IPS DF 6.9 (cell line): Measurements from ENCODE around the gene ISG20L2.
"Not testable (repeated sequence)": the region's sequence is repeated elsewhere in the genome, so short reads cannot be mapped to it uniquely, and the experiment has no call there.

Experiments
- DNase-seq: peaks from one replicate; pipeline ENCODE4 v3.0.0-alpha.2; 2013; ENCODE audit warnings: low read depth, low spot score
- H3K27ac ChIP-seq: one replicate; pipeline ENCODE4 v1.5.1; 2013; ENCODE audit warnings: low read length, control low read depth
- H3K27me3 ChIP-seq: 2 replicates; pipeline ENCODE4 v1.6.1; 2013; ENCODE audit warnings: mild to moderate bottlenecking, low read length; ENCODE audit not compliant: control insufficient read depth, insufficient read depth
- H3K36me3 ChIP-seq: 2 replicates; pipeline ENCODE4 v1.6.1; 2013; ENCODE audit warnings: low read length; ENCODE audit not compliant: control insufficient read depth, insufficient read depth
- H3K4me1 ChIP-seq: 2 replicates; pipeline ENCODE4 v1.6.1; 2013; ENCODE audit warnings: low read length; ENCODE audit not compliant: control insufficient read depth, insufficient read depth
- H3K4me3 ChIP-seq: 2 replicates; pipeline ENCODE4 v1.5.1; 2013; ENCODE audit warnings: mild to moderate bottlenecking, low read length
- H3K9me3 ChIP-seq: 2 replicates; pipeline ENCODE4 v1.6.1; 2013; ENCODE audit warnings: low read length, inconsistent platforms; ENCODE audit not compliant: control insufficient read depth, insufficient read depth
- WGBS: extraction: QIAGEN DNeasy Blood & Tissue Kit; methylation state at CpG from one replicate; pipeline ENCODE4 v1.1.7; 2013; ENCODE audit warnings: mixed read lengths, missing lambda C conversion rate; ENCODE audit not compliant: insufficient read length, insufficient coverage; 5-methylcytosine and 5-hydroxymethylcytosine counted together

Gene ISG20L2

GRCh38 chr1:156767101-156767878 lies 38.7 kb upstream of the ISG20L2 start, which contains the start of gene PRCC:
Gene PRCC, plus strand, starts transcription at chr1:156767535. Its CDS starts 237 bp downstream, at chr1:156767772.
- Histone ChIP-seq H3K9me3 (no peaks in the 10 kb centered on the region), H3K36me3 (no peaks in the 10 kb centered on the region; the same call in 1 of the 2 replicates), H3K27ac (no peak within 1 kb of the TSS), H3K27me3 (no peaks in the 10 kb centered on the region), H3K4me3 (peak within 1 kb of the TSS; percentile 77), H3K4me1 (no peaks in the 10 kb centered on the region)
- DNase-seq, result peak; percentile 100
- no CpG with 5 or more reads among the region's 50 CpGs for WGBS

- no peaks in the 10 kb centered on the region for H3K9me3 ChIP-seq
- DNase-seq, result no peak
- peak overlapping the region; percentile 49; the same call in 1 of the 2 replicates for H3K4me3 ChIP-seq
- WGBS, result no CpG with 5 or more reads among the region's 14 CpGs
- H3K4me1 ChIP-seq, result no peaks in the 10 kb centered on the region
- H3K36me3 ChIP-seq, result no peaks in the 10 kb centered on the region; the same call in 1 of the 2 replicates
- H3K27ac ChIP-seq, result no peak overlapping the region
- no peaks in the 10 kb centered on the region for H3K27me3 ChIP-seq
These were observed 37.9 kb upstream of the ISG20L2 start for GRCh38 chr1:156766298-156767100.

GRCh38 chr1:156765666-156766065 lies 37.1 kb upstream of the ISG20L2 start:
- no peak for DNase-seq
- WGBS, result no CpG with 5 or more reads among the region's 5 CpGs
- H3K4me3 ChIP-seq, result no peak overlapping the region
- H3K27me3 ChIP-seq, result no peaks in the 10 kb centered on the region
- H3K36me3 ChIP-seq, result no peaks in the 10 kb centered on the region
- H3K4me1 ChIP-seq, result no peaks in the 10 kb centered on the region
- H3K27ac ChIP-seq, result no peak overlapping the region
- no peaks in the 10 kb centered on the region for H3K9me3 ChIP-seq

- not testable (repeated sequence) for H3K36me3 ChIP-seq, H3K4me3 ChIP-seq, H3K27ac ChIP-seq, H3K4me1 ChIP-seq, H3K9me3 ChIP-seq, H3K27me3 ChIP-seq, DNase-seq
- WGBS, result no CpG with 5 or more reads among the region's 15 CpGs
These were observed 36.6 kb upstream of the ISG20L2 start for GRCh38 chr1:156765136-156765535.

GRCh38 chr1:156760796-156761104 lies 32.2 kb upstream of the ISG20L2 start:
- Histone ChIP-seq H3K4me1 (no peaks in the 10 kb centered on the region), H3K4me3 (no peak overlapping the region), H3K36me3 (no peaks in the 10 kb centered on the region), H3K27ac (no peak overlapping the region), H3K9me3 (no peaks in the 10 kb centered on the region), H3K27me3 (no peaks in the 10 kb centered on the region)
- DNase-seq, result no peak
- no CpG with 5 or more reads among the region's 4 CpGs for WGBS

- Histone ChIP-seq H3K4me1 (no peaks in the 10 kb centered on the region), H3K27me3 (no peaks in the 10 kb centered on the region), H3K9me3 (no peaks in the 10 kb centered on the region), H3K4me3 (no peak overlapping the region), H3K36me3 (no peaks in the 10 kb centered on the region), H3K27ac (no peak overlapping the region)
- no CpG with 5 or more reads among the region's 6 CpGs for WGBS
- DNase-seq, result no peak
These were observed 31.7 kb upstream of the ISG20L2 start for GRCh38 chr1:156760092-156760795.

GRCh38 chr1:156757572-156758253 lies 29.1 kb upstream of the ISG20L2 start:
- not testable (repeated sequence) for H3K9me3 ChIP-seq, H3K27ac ChIP-seq, H3K27me3 ChIP-seq, H3K4me1 ChIP-seq, H3K4me3 ChIP-seq, DNase-seq, H3K36me3 ChIP-seq
- WGBS, result no CpG with 5 or more reads among the region's 10 CpGs

- H3K27ac ChIP-seq, result no peak overlapping the region
- H3K9me3 ChIP-seq, result no peaks in the 10 kb centered on the region
- no peak for DNase-seq
- H3K27me3 ChIP-seq, result no peaks in the 10 kb centered on the region
- no peak overlapping the region for H3K4me3 ChIP-seq
- WGBS, result 100% methylated on average over 1 of the region's 1 CpG
- H3K4me1 ChIP-seq, result no peaks in the 10 kb centered on the region
- no peaks in the 10 kb centered on the region for H3K36me3 ChIP-seq
These were observed 27.8 kb upstream of the ISG20L2 start for GRCh38 chr1:156756355-156756754.

- no peaks in the 10 kb centered on the region for H3K36me3 ChIP-seq
These were observed 27.0 kb upstream of the ISG20L2 start for GRCh38 chr1:156755527-156755950.

GRCh38 chr1:156754219-156754618 lies 25.7 kb upstream of the ISG20L2 start:
- Histone ChIP-seq H3K9me3 (no peaks in the 10 kb centered on the region), H3K27ac (no peak overlapping the region), H3K27me3 (no peaks in the 10 kb centered on the region), H3K36me3 (no peaks in the 10 kb centered on the region), H3K4me3 (no peak overlapping the region), H3K4me1 (peaks cover 4% of the 10 kb centered on the region; the same call in 1 of the 2 replicates)
- WGBS, result no CpG with 5 or more reads among the region's 8 CpGs
- DNase-seq, result no peak

More at GRCh38 chr1:156755527-156755950, 27.0 kb upstream of the ISG20L2 start:
- Histone ChIP-seq H3K9me3 (no peaks in the 10 kb centered on the region), H3K27me3 (no peaks in the 10 kb centered on the region), H3K4me3 (no peak overlapping the region), H3K27ac (no peak overlapping the region), H3K4me1 (no peaks in the 10 kb centered on the region)
- WGBS, result no CpG with 5 or more reads among the region's 5 CpGs
- no peak for DNase-seq
